K562 (cell line): Measurements from ENCODE around the gene E2F7. TPM values are rescaled to one million over a fixed set of nuclear protein-coding genes. Genes with fewer than 3 reads are reported as not detected.

Experiments
- CTBP1 ChIP-seq: fragments of 450-650 bp; IDR thresholded peaks from 2 replicates; pipeline ENCODE4 v1.6.1; 2016; ENCODE audit warnings: borderline replicate concordance
- IRF2 ChIP-seq: sonication (generic); formaldehyde crosslinking; IDR thresholded peaks from 2 replicates; pipeline ENCODE4 v1.8.1; 2022; ENCODE audit warnings: mild to moderate bottlenecking, missing genetic modification reagents
- KDM5B ChIP-seq: fragments of 200-600 bp; sonication (generic); IDR thresholded peaks from 2 replicates; pipeline ENCODE4 v1.6.1; 2012; ENCODE audit warnings: low read depth, mild to moderate bottlenecking, moderate library complexity, low read length, control low read depth, inconsistent platforms; ENCODE audit not compliant: insufficient replicate concordance
- NELFE ChIP-seq: IDR thresholded peaks from 2 replicates; pipeline ENCODE4 v1.6.1; 2011; ENCODE audit warnings: mild to moderate bottlenecking; ENCODE audit not compliant: insufficient read depth, insufficient read length
- NFRKB ChIP-seq: fragments of 450-650 bp; IDR thresholded peaks from 2 replicates; pipeline ENCODE4 v1.6.1; 2016; ENCODE audit warnings: low read depth
- NR2F6 ChIP-seq: fragments of 450-650 bp; formaldehyde crosslinking; IDR thresholded peaks from 2 replicates; pipeline ENCODE4 v1.4.0; 2020; ENCODE audit warnings: mild to moderate bottlenecking
- PTRF ChIP-seq: fragments of 450-650 bp; IDR thresholded peaks from 2 replicates; pipeline ENCODE4 v1.6.1; 2016; ENCODE audit warnings: mild to moderate bottlenecking, missing genetic modification characterization, missing compliant biosample characterization
- SNRNP70 ChIP-seq: fragments of 200-400 bp; formaldehyde crosslinking; optimal IDR thresholded peaks from 2 replicates; pipeline ENCODE3; 2017; ENCODE audit warnings: low read depth, low read length
- TEAD2 ChIP-seq: fragments of 450-650 bp; IDR thresholded peaks from 2 replicates; pipeline ENCODE4 v1.6.1; 2016; ENCODE audit warnings: missing genetic modification characterization, control low read depth, missing compliant biosample characterization
- TRIM28 ChIP-seq: fragments of 450-650 bp; IDR thresholded peaks from 2 replicates; pipeline ENCODE4 v1.6.1; 2017
- YY1 ChIP-seq, 3 experiments: IDR thresholded peaks; 2 replicates each; pipeline ENCODE4 v1.6.1; 2011; ENCODE audit warnings: low read length in 2 of 3, mild to moderate bottlenecking in 2 of 3, moderate library complexity in 2 of 3, borderline replicate concordance in 1 of 3, control low read depth in 1 of 3, low read depth in 1 of 3; ENCODE audit not compliant: insufficient read depth in 3 of 3, insufficient replicate concordance in 2 of 3, control insufficient read depth in 1 of 3, insufficient read length in 1 of 3; ENCODE audit errors: extremely low read depth in 1 of 3
- ZFP91 ChIP-seq: sonication (generic); formaldehyde crosslinking; IDR thresholded peaks from 2 replicates; pipeline ENCODE4 v1.8.0; 2022; ENCODE audit warnings: mild to moderate bottlenecking, missing genetic modification reagents
- ZNF197 ChIP-seq: fragments of 200-800 bp; sonication (Bioruptor generic); IDR thresholded peaks from 2 replicates; pipeline ENCODE4 v1.6.1; 2016; ENCODE audit warnings: low read depth, missing genetic modification characterization, missing compliant biosample characterization
- ZNF280A ChIP-seq: fragments of 450-650 bp; IDR thresholded peaks from 2 replicates; pipeline ENCODE4 v1.6.1; 2018; ENCODE audit warnings: mild to moderate bottlenecking, low read depth; ENCODE audit not compliant: partially characterized antibody
- polyA plus RNA-seq, 8 experiments: library from polyadenylated mRNA; depleted of rRNA in 4 of 8; stranded (reverse) in 5 of 8; unstranded in 3 of 8; fragments of >200 nt; fragmentation: Nextera tagmentation in 2 of 8; fragmentation: Illumina TruSeq in 1 of 8; extraction: Ambion mirVana in 2 of 8; extraction: Trizol in 1 of 8; gene quantifications; 2 replicates each; pipeline versions ENCODE4 v1.2.1 to v1.2.3, GENCODE V29; 2011 to 2014; ENCODE audit warnings: inconsistent platforms in 1 of 8, missing spikeins in 1 of 8
- total RNA-seq, 7 experiments: library from RNA; depleted of rRNA in 6 of 7; stranded (reverse); fragments of >200 nt in 6 of 7; fragmentation: Illumina TruSeq in 2 of 7; extraction: Trizol in 2 of 7; gene quantifications; 2 replicates each; pipeline versions ENCODE4 v1.2.1 to v1.2.3, GENCODE V29; 2011 to 2021; ENCODE audit warnings: low replicate concordance in 1 of 7
- TF ChIP-seq, protein P1 (sequence below): fragments of 450-650 bp; conservative IDR thresholded peaks from 2 replicates; pipeline ENCODE4 v1.6.1; 2016; ENCODE audit warnings: missing genetic modification characterization, low read depth, mild to moderate bottlenecking, control low read depth, missing compliant biosample characterization
- TF ChIP-seq, protein P2 (sequence below): fragments of 450-650 bp; IDR thresholded peaks from one replicate; pipeline ENCODE4 v1.6.1; 2018; ENCODE audit warnings: mild to moderate bottlenecking, moderate library complexity; ENCODE audit not compliant: partially characterized antibody
- TF ChIP-seq, protein P3 (sequence below): fragments of 150-350 bp; conservative IDR thresholded peaks from 2 replicates; pipeline ENCODE4 v1.6.1; 2014; ENCODE audit warnings: low read length

The E2F7 gene
- total and polyA plus RNA-seq, 9 of the 15 experiments (the other 6 are each of a cell fraction or from before 2014, with no cell fraction given), result 3.4 to 13.6 (median 8.1) TPM

- TF ChIP-seq ZNF280A (no peak), IRF2 (no peak), ZNF197 (CRISPR knock-in tag) (no peak), SNRNP70 (no peak), NR2F6 (CRISPR knock-in tag) (no peak), TRIM28 (no peak), NELFE (peak; percentile 34), NFRKB (peak; percentile 41; the same call in 1 of the 2 replicates), KDM5B (peak; percentile 77), YY1 (IDR thresholded peaks at IDR 0.05; ENCODE audit: borderline replicate concordance in 1 of 3, control insufficient read depth in 1 of 3, extremely low read depth in 1 of 3, insufficient read depth in 3 of 3, insufficient read length in 1 of 3, insufficient replicate concordance in 2 of 3, low read depth in 1 of 3, low read length in 2 of 3) (peak in 2 of 3 experiments; percentile 12 to 46), PTRF (tag) (no peak), CTBP1 (peak; percentile 95), ZFP91 (no peak), TEAD2 (tag) (no peak)
- TF ChIP-seq, protein P1, sequence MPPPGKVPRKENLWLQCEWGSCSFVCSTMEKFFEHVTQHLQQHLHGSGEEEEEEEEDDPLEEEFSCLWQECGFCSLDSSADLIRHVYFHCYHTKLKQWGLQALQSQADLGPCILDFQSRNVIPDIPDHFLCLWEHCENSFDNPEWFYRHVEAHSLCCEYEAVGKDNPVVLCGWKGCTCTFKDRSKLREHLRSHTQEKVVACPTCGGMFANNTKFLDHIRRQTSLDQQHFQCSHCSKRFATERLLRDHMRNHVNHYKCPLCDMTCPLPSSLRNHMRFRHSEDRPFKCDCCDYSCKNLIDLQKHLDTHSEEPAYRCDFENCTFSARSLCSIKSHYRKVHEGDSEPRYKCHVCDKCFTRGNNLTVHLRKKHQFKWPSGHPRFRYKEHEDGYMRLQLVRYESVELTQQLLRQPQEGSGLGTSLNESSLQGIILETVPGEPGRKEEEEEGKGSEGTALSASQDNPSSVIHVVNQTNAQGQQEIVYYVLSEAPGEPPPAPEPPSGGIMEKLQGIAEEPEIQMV (tag), result no peak
- TF ChIP-seq, protein P2, sequence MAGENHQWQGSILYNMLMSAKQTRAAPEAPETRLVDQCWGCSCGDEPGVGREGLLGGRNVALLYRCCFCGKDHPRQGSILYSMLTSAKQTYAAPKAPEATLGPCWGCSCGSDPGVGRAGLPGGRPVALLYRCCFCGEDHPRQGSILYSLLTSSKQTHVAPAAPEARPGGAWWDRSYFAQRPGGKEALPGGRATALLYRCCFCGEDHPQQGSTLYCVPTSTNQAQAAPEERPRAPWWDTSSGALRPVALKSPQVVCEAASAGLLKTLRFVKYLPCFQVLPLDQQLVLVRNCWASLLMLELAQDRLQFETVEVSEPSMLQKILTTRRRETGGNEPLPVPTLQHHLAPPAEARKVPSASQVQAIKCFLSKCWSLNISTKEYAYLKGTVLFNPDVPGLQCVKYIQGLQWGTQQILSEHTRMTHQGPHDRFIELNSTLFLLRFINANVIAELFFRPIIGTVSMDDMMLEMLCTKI, result no peak
- TF ChIP-seq, protein P3, sequence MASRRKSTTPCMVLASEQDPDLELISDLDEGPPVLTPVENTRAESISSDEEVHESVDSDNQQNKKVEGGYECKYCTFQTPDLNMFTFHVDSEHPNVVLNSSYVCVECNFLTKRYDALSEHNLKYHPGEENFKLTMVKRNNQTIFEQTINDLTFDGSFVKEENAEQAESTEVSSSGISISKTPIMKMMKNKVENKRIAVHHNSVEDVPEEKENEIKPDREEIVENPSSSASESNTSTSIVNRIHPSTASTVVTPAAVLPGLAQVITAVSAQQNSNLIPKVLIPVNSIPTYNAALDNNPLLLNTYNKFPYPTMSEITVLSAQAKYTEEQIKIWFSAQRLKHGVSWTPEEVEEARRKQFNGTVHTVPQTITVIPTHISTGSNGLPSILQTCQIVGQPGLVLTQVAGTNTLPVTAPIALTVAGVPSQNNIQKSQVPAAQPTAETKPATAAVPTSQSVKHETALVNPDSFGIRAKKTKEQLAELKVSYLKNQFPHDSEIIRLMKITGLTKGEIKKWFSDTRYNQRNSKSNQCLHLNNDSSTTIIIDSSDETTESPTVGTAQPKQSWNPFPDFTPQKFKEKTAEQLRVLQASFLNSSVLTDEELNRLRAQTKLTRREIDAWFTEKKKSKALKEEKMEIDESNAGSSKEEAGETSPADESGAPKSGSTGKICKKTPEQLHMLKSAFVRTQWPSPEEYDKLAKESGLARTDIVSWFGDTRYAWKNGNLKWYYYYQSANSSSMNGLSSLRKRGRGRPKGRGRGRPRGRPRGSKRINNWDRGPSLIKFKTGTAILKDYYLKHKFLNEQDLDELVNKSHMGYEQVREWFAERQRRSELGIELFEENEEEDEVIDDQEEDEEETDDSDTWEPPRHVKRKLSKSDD, result no peak
Measured at GRCh38 chr12:77065361-77066204, at the start of gene E2F7 (continued).
